Motor neuron (in vitro differentiated cells): Measurements from ENCODE around the gene NUB1. TPM values are rescaled to one million over a fixed set of nuclear protein-coding genes. Genes with fewer than 3 reads are reported as not detected.

Experiments used
- ATAC-seq, 8 experiments: fragments of 200-7000 bp; cut with Tn5 transposase; replicated peaks in 6 of 8; 2 replicates each; pipeline ENCODE4 v1.8.0; 2021; ENCODE audit warnings: mild to moderate bottlenecking in 8 of 8, moderate library complexity in 8 of 8
- H3K27ac ChIP-seq, 2 donors: fragments of 250-450 bp; sonication (Bioruptor Pico); 2 replicates each; pipeline ENCODE4 v1.9.0; 2021; ENCODE audit warnings: antibody characterized with exemption in 2 of 2, mild to moderate bottlenecking in 2 of 2, moderate library complexity in 1 of 2
- H3K4me1 ChIP-seq, 2 donors: fragments of 250-450 bp; sonication (Bioruptor Pico); replicated peaks in 1 of 2; 2 replicates each; pipeline ENCODE4 v1.6.1; 2021; ENCODE audit warnings: antibody characterized with exemption in 2 of 2, mild to moderate bottlenecking in 2 of 2, moderate library complexity in 1 of 2
- H3K4me3 ChIP-seq, 5 donors: fragments of 250-450 bp; sonication (Bioruptor Pico); 2 replicates each; pipeline ENCODE4 v1.9.0; 2021; ENCODE audit warnings: antibody characterized with exemption in 5 of 5, mild to moderate bottlenecking in 5 of 5, moderate library complexity in 4 of 5
- WGBS, 10 experiments: fragments of 450-650 bp; shearing (Covaris generic); methylation state at CpG; one replicate each; pipeline ENCODE4 v1.0.0; 2022; 5-methylcytosine and 5-hydroxymethylcytosine counted together
- in situ Hi-C, 9 experiments: fragments of 400-800 bp; cut with MboI; loops; one replicate each; pipeline ENCODE4 v1.15.0; 2021; ENCODE audit warnings: low sequenced_read_pairs in 9 of 9, low pct_unique_long_range_greater_than_20kb in 2 of 9; ENCODE audit not compliant: unreplicated experiment in 9 of 9
- total RNA-seq, 8 experiments: library from RNA; unstranded; fragments of 300-600 nt; gene quantifications; 2 replicates each; pipeline versions ENCODE4 v1.2.3 to v1.2.4, GENCODE V29; 2022

The NUB1 gene
- total RNA-seq, 8 experiments from 2014 or later = 37.3 to 94.9 (median 53.2) TPM

DNA sequence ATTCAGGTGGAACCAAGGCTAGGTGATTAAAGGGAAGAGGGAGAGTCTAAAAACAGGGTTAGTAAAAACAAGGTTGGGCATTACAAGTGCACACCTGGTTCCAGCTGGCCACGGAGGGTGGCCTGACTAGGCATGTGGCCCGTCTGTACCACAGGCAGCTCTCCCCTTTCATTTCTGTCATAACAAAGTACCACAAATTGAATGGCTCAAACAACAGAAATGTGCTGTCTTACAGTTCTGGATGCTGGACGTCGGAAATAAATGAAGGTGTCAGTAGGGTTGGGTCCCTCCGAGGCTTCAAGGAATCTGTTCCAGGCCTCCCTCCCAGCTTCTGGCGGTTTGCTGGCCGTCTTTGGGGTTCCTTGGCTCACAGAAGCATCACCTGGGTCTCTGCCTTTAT is 81.6 kb downstream of the NUB1 start:
- in situ Hi-C loops = no loop called here
- WGBS, 10 experiments = 6 to 100% (median 85%) methylated on average over 1 to 6 of the region's 7 CpGs; no CpG with 5 or more reads in 3 of the 10 experiments
- no peak for ATAC-seq
- Histone ChIP-seq H3K4me1 (peaks cover 9 to 10% of the 10 kb centered on the region in 2 donors), H3K27ac (no peak overlapping the region), H3K4me3 (no peak overlapping the region)

- no peak overlapping the region for H3K4me3 ChIP-seq
- in situ Hi-C loops = no loop called here
- 28 to 100% (median 91%) methylated on average over 1 to 5 of the region's 5 CpGs; no CpG with 5 or more reads in 1 of the 10 experiments for WGBS, 10 experiments
- H3K27ac ChIP-seq = no peak overlapping the region
- peaks cover 15 to 16% of the 10 kb centered on the region in 2 donors for H3K4me1 ChIP-seq
- ATAC-seq = no peak
Observed at GRCh38 chr7:151423936-151424335, 82.3 kb downstream of the NUB1 start.

DNA sequence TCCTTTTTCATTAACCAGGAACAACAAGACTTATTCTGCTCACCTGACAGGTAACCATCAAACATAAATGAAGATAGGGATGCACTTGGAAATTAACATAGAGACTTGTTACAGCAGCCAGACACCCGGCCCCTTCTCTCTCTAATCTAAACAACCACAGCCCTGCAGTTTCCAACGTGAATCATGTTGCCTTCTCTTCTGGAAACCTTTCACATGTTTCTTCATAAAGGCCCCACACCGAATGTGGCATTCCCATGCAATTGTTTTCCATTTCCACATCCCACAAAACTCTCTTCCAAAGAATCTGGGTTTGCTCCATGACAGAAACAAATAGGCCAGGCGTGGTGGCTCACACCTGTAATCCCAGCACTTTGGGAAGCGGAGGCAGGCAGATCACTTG is 83.2 kb downstream of the NUB1 start:
- in situ Hi-C loops = loop anchor here in 1 of 9 experiments (25.0 kb wide), 1 partner anchor 112 kb away; no protein-coding TSS in a partner anchor

DNA sequence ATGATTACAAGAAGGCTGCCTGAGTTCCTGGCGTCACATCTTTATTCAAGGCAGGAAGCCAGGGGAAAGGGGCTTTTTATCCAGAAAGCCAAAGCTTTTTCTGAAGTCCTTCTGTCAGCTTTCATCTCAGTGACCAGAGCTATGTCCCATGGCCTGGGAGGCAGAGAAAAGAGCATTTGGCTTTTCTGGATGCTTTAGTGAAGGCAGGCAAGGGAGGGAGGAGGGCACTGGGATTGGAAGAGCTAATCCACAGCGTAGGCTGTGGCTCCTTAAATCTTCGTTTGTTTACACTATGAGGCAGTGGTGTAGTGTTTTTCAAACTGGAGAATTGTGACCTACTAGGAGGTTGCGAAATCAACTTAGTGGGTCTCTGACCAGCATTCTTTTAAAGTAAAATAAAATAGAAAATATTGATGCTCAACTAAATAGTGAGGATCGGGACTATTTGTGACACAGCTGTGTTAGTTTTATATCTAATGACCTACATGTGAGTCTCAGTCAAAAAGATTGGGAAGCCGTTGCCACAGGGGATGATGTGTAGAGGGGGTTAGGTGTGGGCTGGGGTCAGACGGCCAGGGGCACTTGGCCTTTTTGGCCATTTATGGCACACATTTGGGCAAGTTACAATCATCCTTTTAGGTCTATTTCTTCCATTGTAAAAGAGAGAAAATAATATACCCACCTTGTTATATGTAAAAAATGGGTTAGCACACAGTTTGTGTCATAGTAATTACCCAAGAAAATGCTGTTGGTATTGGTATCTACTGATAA is 84.2 kb downstream of the NUB1 start:
- WGBS, 10 experiments = 24 to 100% (median 89%) methylated on average over 1 to 7 of the region's 7 CpGs; no CpG with 5 or more reads in 1 of the 10 experiments
- Histone ChIP-seq H3K4me1 (peaks cover 29 to 33% of the 10 kb centered on the region in 2 donors), H3K4me3 (no peak overlapping the region), H3K27ac (no peak overlapping the region)
- no peak for ATAC-seq
- in situ Hi-C loops = loop anchor here in 1 of 9 experiments (25.0 kb wide), 1 partner anchor 114 kb away; no protein-coding TSS in a partner anchor

More for the DNA sequence above, 83.2 kb downstream of the NUB1 start:
- Histone ChIP-seq H3K4me3 (no peak overlapping the region), H3K27ac (no peak overlapping the region), H3K4me1 (peaks cover 23 to 24% of the 10 kb centered on the region in 2 donors)
- no peak for ATAC-seq
- 0 to 100% (median 87%) methylated on average over 1 to 5 of the region's 5 CpGs for WGBS, 10 experiments

DNA sequence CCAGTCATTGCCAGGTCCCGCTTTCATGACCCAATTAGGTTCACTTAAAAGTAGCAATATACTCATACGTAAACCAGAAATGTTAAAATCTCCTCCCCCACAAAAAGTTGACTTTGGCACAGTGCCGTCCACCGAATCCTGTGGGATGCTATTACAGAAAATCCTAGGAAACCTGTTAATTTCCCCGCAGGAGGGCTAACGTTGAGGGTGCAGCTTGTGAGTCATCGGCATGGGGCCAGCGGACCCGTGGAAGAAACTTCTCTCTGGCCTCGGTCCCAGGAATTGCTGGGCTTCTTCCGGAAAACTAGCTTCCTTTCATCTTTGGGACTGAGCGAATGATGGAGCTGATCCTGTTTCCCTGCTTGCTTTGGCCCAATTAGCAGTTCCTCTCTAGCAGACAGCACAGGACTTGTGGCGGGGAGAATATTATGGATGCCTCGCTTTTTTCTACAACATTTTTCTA is 84.9 kb downstream of the NUB1 start:
- no peak overlapping the region for H3K27ac ChIP-seq
- no peak overlapping the region for H3K4me3 ChIP-seq
- ATAC-seq = peak in 2 of 8 experiments; percentile 62 to 65
- H3K4me1 ChIP-seq = peaks cover 29 to 33% of the 10 kb centered on the region in 2 donors
- WGBS, 10 experiments = 0 to 100% (median 81%) methylated on average over 3 to 9 of the region's 14 CpGs; no CpG with 5 or more reads in 2 of the 10 experiments
- in situ Hi-C loops = loop anchor here in 1 of 9 experiments (25.0 kb wide), 1 partner anchor 114 kb away; no protein-coding TSS in a partner anchor

- H3K27ac ChIP-seq = peak overlapping the region in 1 of 2 donors; percentile 73
- H3K4me1 ChIP-seq = peaks cover 29 to 33% of the 10 kb centered on the region in 2 donors
- in situ Hi-C loops = loop anchor here in 1 of 9 experiments (25.0 kb wide), 1 partner anchor 115 kb away; no protein-coding TSS in a partner anchor
- 27 to 100% (median 84%) methylated on average over 1 to 7 of the region's 23 CpGs; no CpG with 5 or more reads in 4 of the 10 experiments for whole genome bisulfite sequencing, 10 experiments
- H3K4me3 ChIP-seq = no peak overlapping the region
- ATAC-seq = no peak
Observed at GRCh38 chr7:151426904-151427704, 85.5 kb downstream of the NUB1 start.

DNA sequence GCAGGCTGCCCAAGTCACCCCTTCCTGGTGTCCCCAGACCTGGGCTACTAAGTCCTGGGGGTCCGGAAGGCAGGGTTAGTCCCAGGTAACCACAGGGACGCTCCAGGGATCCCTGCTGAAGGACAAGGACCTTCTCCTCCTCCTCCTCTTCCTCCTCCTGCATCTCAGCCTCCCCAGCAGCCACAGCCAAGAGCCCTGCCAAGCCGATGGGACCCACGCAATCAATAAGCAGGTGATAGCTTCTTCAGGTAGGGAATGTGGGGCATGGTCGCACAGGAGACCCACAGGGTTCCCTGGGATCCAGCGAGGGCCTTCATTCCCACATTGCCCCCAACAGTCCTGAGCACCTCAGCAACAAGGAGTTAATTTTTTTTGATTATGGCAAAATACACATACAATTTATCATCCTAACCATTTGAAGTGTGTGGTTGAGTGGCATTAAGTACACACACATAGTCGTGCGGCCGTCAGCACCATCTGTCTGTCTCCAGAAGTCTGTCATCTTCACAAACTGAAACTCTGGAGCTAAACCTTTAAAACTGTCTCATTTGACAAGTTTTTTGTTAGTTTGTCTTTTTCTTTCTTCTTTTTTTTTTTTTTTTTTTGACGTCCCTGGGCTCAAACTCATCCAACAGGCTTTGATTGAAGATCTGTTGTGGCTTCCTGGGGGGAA is 86.2 kb downstream of the NUB1 start:
- Histone ChIP-seq H3K4me3 (no peak overlapping the region), H3K4me1 (peaks cover 29 to 33% of the 10 kb centered on the region in 2 donors), H3K27ac (peak overlapping the region; percentile 73 to 75)
- no peak for ATAC-seq
- in situ Hi-C loops = loop anchor here in 1 of 9 experiments (25.0 kb wide), 1 partner anchor 116 kb away; no protein-coding TSS in a partner anchor
- WGBS, 10 experiments = 0 to 100% (median 45%) methylated on average over 1 to 6 of the region's 10 CpGs; no CpG with 5 or more reads in 1 of the 10 experiments

Other genes starting within 250 kb of the NUB1 start
- gene GBX1, start 174.1 kb upstream of the NUB1 start, total RNA-seq = 1 to 10 TPM in 2 of 8 experiments, under 1 TPM in 3, not detected in 3; 0.22 to 1.5 (median 0.78) TPM
- under 1 TPM in 2 of 8 experiments, not detected in 6; 0.33 to 0.56 TPM for gene ASB10, start 154.6 kb upstream of the NUB1 start, total RNA-seq
- gene H2BK1, start 131.3 kb upstream of the NUB1 start, total RNA-seq = under 1 TPM in 1 of 8 experiments, not detected in 7; 0.96 TPM
- 10 to 100 TPM; 22.1 to 77.3 (median 43.9) TPM for gene ABCF2, start 114.6 kb upstream of the NUB1 start, total RNA-seq
- 10 to 100 TPM; 11.3 to 57.9 (median 30.9) TPM for gene CHPF2, start 109.3 kb upstream of the NUB1 start, total RNA-seq
- gene SMARCD3, start 93.1 kb upstream of the NUB1 start, total RNA-seq = 10 to 100 TPM; 12.8 to 88.7 (median 35.0) TPM
- gene WDR86, start 68.2 kb downstream of the NUB1 start, total RNA-seq = 10 to 100 TPM in 5 of 8 experiments, 1 to 10 TPM in 1, under 1 TPM in 2; 0.56 to 35.3 (median 21.8) TPM
- 1 to 10 TPM in 1 of 8 experiments, under 1 TPM in 6, not detected in 1; 0.11 to 1.3 (median 0.29) TPM for gene CRYGN, start 98.3 kb downstream of the NUB1 start, total RNA-seq
- gene RHEB, start 178.1 kb downstream of the NUB1 start, total RNA-seq = 100 to 1,000 TPM in 2 of 8 experiments, 10 to 100 TPM in 6; 62.2 to 163 (median 84.2) TPM